ENCODE measurements around the gene INHBA. TPM values are rescaled to one million over a fixed set of nuclear protein-coding genes. Genes with fewer than 3 reads are reported as not detected.

The INHBA gene
- total RNA-seq (2021; ENCODE audit: unreplicated experiment), result 0.28 TPM
- polyA plus RNA-seq (2012; ENCODE audit: insufficient read length), result 0.48 TPM
- Bru-seq, nascent RNA, result percentile 24 among the genes with signal in this experiment
- percentile 24 among the genes with signal in this experiment for BruChase-seq, experiment 1, labeled RNA remaining after a 2-hour chase
- percentile 15 among the genes with signal in this experiment for BruChase-seq, experiment 2, labeled RNA remaining after a 6-hour chase
- long read RNA-seq, result 0 reads

- ATAC-seq (no peak), DNase-seq (ENCODE audit: low read depth, low spot score) (no peak)
- no peaks in the 10 kb centered on the region for H3K4me1 ChIP-seq (ENCODE audit: control insufficient read depth, insufficient read depth, low read length)
- no TSS peak for BruUV-seq (replicated peaks)
- no peaks in the 10 kb centered on the region for H3K36me3 ChIP-seq (ENCODE audit: control insufficient read depth, insufficient read depth, low read length)
- in situ Hi-C loops (cut with HindIII; ENCODE audit: low pct_unique_long_range_greater_than_20kb, low sequenced_read_pairs) (no loop called here), intact Hi-C loops (cut with micrococcal nuclease; ENCODE audit: unreplicated experiment) (no loop called here)
- H3K27me3 ChIP-seq (ENCODE audit: control insufficient read depth, insufficient read depth, low read length), result peaks cover 8% of the 10 kb centered on the region
- TF ChIP-seq POLR2AphosphoS5 (IDR thresholded peaks at IDR 0.05; ENCODE audit: low read depth, low read length), result no peak
- TF ChIP-seq SIN3A (IDR thresholded peaks at IDR 0.05; ENCODE audit: borderline replicate concordance, insufficient read depth, low read depth, low read length), result no peak
- no peaks in the 10 kb centered on the region for H3K9me3 ChIP-seq (ENCODE audit: control insufficient read depth, insufficient read depth, low read depth, low read length)
- no peak within 1 kb of the TSS for H3K27ac ChIP-seq (ENCODE audit: low read length)
- H3K4me3 ChIP-seq (ENCODE audit: low read depth in 2 of 2, low read length in 2 of 2), result peak within 1 kb of the TSS in 1 of 2 experiments; percentile 31; a peak in 1 of 4 replicates
- POLR2A ChIA-PET, result no interaction called here
- CTCF ChIA-PET, result no interaction called here
Observed at GRCh38 chr7:41702635-41703371, at the start of gene INHBA. Gene INHBA (minus strand): TSS chr7:41703090. CDS start chr7:41700374, 2,716 bp downstream.

GRCh38 chr7:41752615-41753014, 49.7 kb upstream of the INHBA start:
- Histone ChIP-seq H3K36me3 (ENCODE audit: control insufficient read depth, insufficient read depth, low read length) (no peaks in the 10 kb centered on the region), H3K4me3 (ENCODE audit: low read depth in 2 of 2, low read length in 2 of 2) (no peak overlapping the region), H3K4me1 (ENCODE audit: control insufficient read depth, insufficient read depth, low read length) (no peaks in the 10 kb centered on the region), H3K27me3 (ENCODE audit: control insufficient read depth, insufficient read depth, low read length) (no peaks in the 10 kb centered on the region), H3K27ac (ENCODE audit: low read length) (no peak overlapping the region), H3K9me3 (ENCODE audit: control insufficient read depth, insufficient read depth, low read depth, low read length) (peaks cover 19% of the 10 kb centered on the region; the same call in 1 of the 2 replicates)
- no peak for DNase-seq (ENCODE audit: low read depth, low spot score)
- in situ Hi-C loops (cut with HindIII; ENCODE audit: low pct_unique_long_range_greater_than_20kb, low sequenced_read_pairs) (no loop called here), intact Hi-C loops (cut with micrococcal nuclease; ENCODE audit: unreplicated experiment) (no loop called here)
- BruUV-seq (replicated peaks), result no TSS peak
- no peak for ATAC-seq
- TF ChIP-seq POLR2AphosphoS5 (IDR thresholded peaks at IDR 0.05; ENCODE audit: low read depth, low read length) (no peak), CTCF (IDR thresholded peaks at IDR 0.05) (no peak), TCF7L2 (IDR thresholded peaks at IDR 0.05; ENCODE audit: low read depth, low read length) (no peak), SIN3A (IDR thresholded peaks at IDR 0.05; ENCODE audit: borderline replicate concordance, insufficient read depth, low read depth, low read length) (no peak), REST (IDR thresholded peaks at IDR 0.05; ENCODE audit: insufficient read depth in 1 of 2, low read depth in 2 of 2, low read length in 1 of 2) (no peak)
- CTCF ChIA-PET, result no interaction called here
- POLR2A ChIA-PET, result no interaction called here

Data from Panc1 (cell line).